Endothelial cell of umbilical vein (primary cell): ENCODE measurements around the gene EAPP. TPM values are rescaled to one million over a fixed set of nuclear protein-coding genes. Genes with fewer than 3 reads are reported as not detected.

ENCODE experiments used
- BruUV-seq: library from RNA; stranded (reverse); fragments of 400-500 nt; replicated peaks from 2 replicates; lab custom pipeline; 2021; lab: Mats Ljungman, UMichigan
- CTCF ChIA-PET: fragments of 300-600, 350-600 bp; sonication (Branson Sonifier 250); formaldehyde crosslinking; loops from one replicate; lab custom pipeline; 2021; ENCODE audit warnings: antibody characterized with exemption, inconsistent platforms; lab: Charles Lee
- POLR2A ChIA-PET: fragments of 300-600, 350-600 bp; sonication (Branson Sonifier 250); formaldehyde crosslinking; loops from one replicate; lab custom pipeline; 2021; ENCODE audit warnings: antibody characterized with exemption, inconsistent platforms; lab: Charles Lee
- DNase-seq: peaks from one replicate; pipeline ENCODE4 v3.0.0-alpha.2; 2011; ENCODE audit warnings: low read depth, low spot score
- FAIRE-seq: peaks from 2 replicates; lab custom pipeline; 2011; peaks lifted over from hg19 to GRCh38; lab: Jason Lieb, UNC
- H2AFZ ChIP-seq: 2 replicates; pipeline ENCODE4 v1.6.0; 2012; ENCODE audit warnings: low read depth, low read length, control low read depth, inconsistent platforms
- H3K27ac ChIP-seq: 2 replicates; pipeline ENCODE4 v1.5.1; 2011; ENCODE audit warnings: low read depth, mild to moderate bottlenecking, control low read depth, low read length, moderate library complexity; ENCODE audit not compliant: insufficient read depth
- H3K27me3 ChIP-seq, 2 experiments: 2 replicates each; pipeline versions ENCODE4 v1.6.0 to v1.6.1; 2011; ENCODE audit warnings: low read length in 2 of 2, mixed read lengths in 1 of 2; ENCODE audit not compliant: control insufficient read depth in 2 of 2, insufficient read depth in 2 of 2
- H3K36me3 ChIP-seq, 2 experiments: 2 replicates in 1 of 2; 3 replicates in 1 of 2; pipeline ENCODE4 v1.5.1; 2011; ENCODE audit warnings: low read length in 2 of 2, mild to moderate bottlenecking in 1 of 2, moderate library complexity in 1 of 2; ENCODE audit not compliant: control insufficient read depth in 2 of 2, insufficient read depth in 2 of 2; ENCODE audit errors: extremely low read depth in 1 of 2
- H3K4me1 ChIP-seq: 3 replicates; pipeline ENCODE4 v1.5.1; 2011; ENCODE audit warnings: mild to moderate bottlenecking, low read length; ENCODE audit not compliant: control insufficient read depth, insufficient read depth; ENCODE audit errors: extremely low read depth
- H3K4me2 ChIP-seq: 2 replicates; pipeline ENCODE4 v1.6.1; 2011; ENCODE audit warnings: low read length, control low read depth, mixed read lengths; ENCODE audit not compliant: insufficient read depth
- H3K4me3 ChIP-seq, 3 experiments: fragments of 200-600 bp in 1 of 3; sonication (generic), shearing (Covaris generic) in 1 of 3; replicated peaks in 1 of 3; 2 replicates each; pipeline ENCODE4 v1.5.1; 2011 to 2016; ENCODE audit warnings: control low read depth in 3 of 3, low read length in 3 of 3, mild to moderate bottlenecking in 2 of 3, inconsistent platforms in 1 of 3, low read depth in 1 of 3, moderate library complexity in 1 of 3; ENCODE audit not compliant: insufficient read depth in 1 of 3
- H3K79me2 ChIP-seq: 2 replicates; pipeline ENCODE4 v1.6.0; 2012; ENCODE audit warnings: low read length, inconsistent platforms; ENCODE audit not compliant: control insufficient read depth, insufficient read depth
- H3K9ac ChIP-seq: replicated peaks from 2 replicates; pipeline ENCODE3; 2011; ENCODE audit warnings: low read length, control low read depth; ENCODE audit not compliant: insufficient read depth; ENCODE audit errors: extremely low read depth
- H3K9me1 ChIP-seq: replicated peaks from 3 replicates; pipeline ENCODE4 v1.6.0; 2011; ENCODE audit warnings: mild to moderate bottlenecking, low read length; ENCODE audit not compliant: control insufficient read depth, insufficient read depth; ENCODE audit errors: extremely low read depth
- H3K9me3 ChIP-seq: replicated peaks from 2 replicates; pipeline ENCODE4 v1.5.1; 2012; ENCODE audit warnings: low read length, inconsistent platforms; ENCODE audit not compliant: control insufficient read depth, insufficient read depth
- H4K20me1 ChIP-seq: replicated peaks from 2 replicates; pipeline ENCODE3; 2011; ENCODE audit warnings: mild to moderate bottlenecking, low read length; ENCODE audit not compliant: control insufficient read depth, insufficient read depth; ENCODE audit errors: extremely low read depth
- EZH2 ChIP-seq: IDR thresholded peaks from 2 replicates; pipeline ENCODE4 v1.6.1; 2012; ENCODE audit warnings: borderline replicate concordance, low read depth, mild to moderate bottlenecking, moderate library complexity, low read length, inconsistent platforms; ENCODE audit not compliant: severe bottlenecking
- FOS ChIP-seq: IDR thresholded peaks from 2 replicates; pipeline ENCODE4 v1.6.1; 2011; ENCODE audit warnings: mild to moderate bottlenecking, low read length, moderate library complexity, borderline replicate concordance; ENCODE audit not compliant: insufficient read depth
- GATA2 ChIP-seq: IDR thresholded peaks from 2 replicates; pipeline ENCODE4 v1.7.0; 2011; ENCODE audit warnings: low read depth, mild to moderate bottlenecking, moderate library complexity, mixed read lengths, low read length; ENCODE audit not compliant: insufficient read length, insufficient read depth
- JUN ChIP-seq: IDR thresholded peaks from 2 replicates; pipeline ENCODE4 v1.6.1; 2011; ENCODE audit warnings: borderline replicate concordance, low read depth; ENCODE audit not compliant: insufficient read length, insufficient read depth
- MAX ChIP-seq: IDR thresholded peaks from 2 replicates; pipeline ENCODE4 v1.6.1; 2011; ENCODE audit not compliant: insufficient read depth, insufficient read length
- MYC ChIP-seq: IDR thresholded peaks from one replicate; pipeline ENCODE4 v1.6.1; 2011; ENCODE audit warnings: mild to moderate bottlenecking, low read depth, low read length
- POLR2A ChIP-seq: IDR thresholded peaks from 2 replicates; pipeline ENCODE4 v1.6.1; 2012; ENCODE audit warnings: low read depth, mild to moderate bottlenecking, control low read depth, low read length
- POLR2AphosphoS5 ChIP-seq: IDR thresholded peaks from 2 replicates; pipeline ENCODE4 v1.6.1; 2012; ENCODE audit warnings: low read depth, mild to moderate bottlenecking, control low read depth, low read length, moderate library complexity; ENCODE audit not compliant: insufficient read depth
- dilution Hi-C: fragments of 300-500 bp; cut with MboI; formaldehyde crosslinking; loops from one replicate; pipeline ENCODE4 v1.15.0; 2019; ENCODE audit warnings: low sequenced_read_pairs; ENCODE audit not compliant: extremely low pct_ligation_motif_present
- intact Hi-C: fragments of 100-400 bp; cut with micrococcal nuclease; formaldehyde crosslinking; loops from one replicate; pipeline ENCODE4 v1.10.0; 2022
- polyA plus RNA-seq, 4 experiments: library from polyadenylated mRNA; depleted of rRNA in 3 of 4; stranded (reverse) in 3 of 4; unstranded in 1 of 4; fragments of >200 nt; gene quantifications; 2 replicates each; pipeline versions ENCODE4 v1.2.1 to v1.2.3, GENCODE V29; 2011 to 2012; ENCODE audit warnings: missing spikeins in 1 of 4
- total RNA-seq: library from RNA; stranded (reverse); gene quantifications from 2 replicates; pipeline ENCODE4 v1.2.3, GENCODE V29; 2021
- TF ChIP-seq, protein P1 (sequence below), 2 donors: IDR thresholded peaks; 1 replicate in 1 of 2; 2 replicates in 1 of 2; pipeline ENCODE4 v1.5.1; 2011; ENCODE audit warnings: low read length in 2 of 2, mild to moderate bottlenecking in 2 of 2, moderate library complexity in 2 of 2, control low read depth in 1 of 2, inconsistent platforms in 1 of 2, low read depth in 1 of 2; ENCODE audit not compliant: insufficient read depth in 1 of 2; ENCODE audit errors: extremely low read depth in 1 of 2

The EAPP gene
- total and polyA plus RNA-seq, 2 donors (not counting 3 experiments of a cell fraction or from before 2014, with no cell fraction given): 16.6 to 22.2 TPM

GRCh38 chr14:34482463-34482862 is 57.0 kb downstream of the EAPP start:
- Histone ChIP-seq H3K4me2 (no peak overlapping the region), H3K9ac (no peak overlapping the region), H3K79me2 (no peaks in the 10 kb centered on the region), H3K9me3 (no peaks in the 10 kb centered on the region), H4K20me1 (no peaks in the 10 kb centered on the region), H2AFZ (no peak overlapping the region), H3K9me1 (no peaks in the 10 kb centered on the region), H3K27ac (no peak overlapping the region), H3K4me1 (no peaks in the 10 kb centered on the region), H3K36me3 (no peaks in the 10 kb centered on the region), H3K4me3 (no peak overlapping the region), H3K27me3 (no peaks in the 10 kb centered on the region)
- intact Hi-C loops (no loop called here), dilution Hi-C loops (no loop called here)
- ChIA-PET POLR2A (no interaction called here), CTCF (interaction anchor here (0.6 kb wide), 1 partner anchor 13 kb away, joined by 4 read pairs; no protein-coding TSS in a partner anchor)
- no peak for TF ChIP-seq POLR2A
- TF ChIP-seq, protein P1, sequence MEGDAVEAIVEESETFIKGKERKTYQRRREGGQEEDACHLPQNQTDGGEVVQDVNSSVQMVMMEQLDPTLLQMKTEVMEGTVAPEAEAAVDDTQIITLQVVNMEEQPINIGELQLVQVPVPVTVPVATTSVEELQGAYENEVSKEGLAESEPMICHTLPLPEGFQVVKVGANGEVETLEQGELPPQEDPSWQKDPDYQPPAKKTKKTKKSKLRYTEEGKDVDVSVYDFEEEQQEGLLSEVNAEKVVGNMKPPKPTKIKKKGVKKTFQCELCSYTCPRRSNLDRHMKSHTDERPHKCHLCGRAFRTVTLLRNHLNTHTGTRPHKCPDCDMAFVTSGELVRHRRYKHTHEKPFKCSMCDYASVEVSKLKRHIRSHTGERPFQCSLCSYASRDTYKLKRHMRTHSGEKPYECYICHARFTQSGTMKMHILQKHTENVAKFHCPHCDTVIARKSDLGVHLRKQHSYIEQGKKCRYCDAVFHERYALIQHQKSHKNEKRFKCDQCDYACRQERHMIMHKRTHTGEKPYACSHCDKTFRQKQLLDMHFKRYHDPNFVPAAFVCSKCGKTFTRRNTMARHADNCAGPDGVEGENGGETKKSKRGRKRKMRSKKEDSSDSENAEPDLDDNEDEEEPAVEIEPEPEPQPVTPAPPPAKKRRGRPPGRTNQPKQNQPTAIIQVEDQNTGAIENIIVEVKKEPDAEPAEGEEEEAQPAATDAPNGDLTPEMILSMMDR (IDR thresholded peaks at IDR 0.05; ENCODE audit: extremely low read depth in 1 of 2, insufficient read depth in 1 of 2, low read depth in 1 of 2, low read length in 2 of 2): no peak
- no peak for TF ChIP-seq POLR2AphosphoS5
- no peak for TF ChIP-seq EZH2
- no peak for TF ChIP-seq MAX
- TF ChIP-seq JUN: no peak
- TF ChIP-seq MYC: no peak
- TF ChIP-seq GATA2: no peak
- no peak for TF ChIP-seq FOS
- DNase-seq (no peak), FAIRE-seq (no peak)
- no TSS peak for BruUV-seq
